GM21515 (cell line): ENCODE results near the gene CBX7.

Experiments
- ATAC-seq: cut with Tn5 transposase; IDR thresholded peaks from one replicate; pipeline ENCODE4 v1.9.1; 2021; ENCODE audit not compliant: unreplicated experiment

CBX7 gene

DNA sequence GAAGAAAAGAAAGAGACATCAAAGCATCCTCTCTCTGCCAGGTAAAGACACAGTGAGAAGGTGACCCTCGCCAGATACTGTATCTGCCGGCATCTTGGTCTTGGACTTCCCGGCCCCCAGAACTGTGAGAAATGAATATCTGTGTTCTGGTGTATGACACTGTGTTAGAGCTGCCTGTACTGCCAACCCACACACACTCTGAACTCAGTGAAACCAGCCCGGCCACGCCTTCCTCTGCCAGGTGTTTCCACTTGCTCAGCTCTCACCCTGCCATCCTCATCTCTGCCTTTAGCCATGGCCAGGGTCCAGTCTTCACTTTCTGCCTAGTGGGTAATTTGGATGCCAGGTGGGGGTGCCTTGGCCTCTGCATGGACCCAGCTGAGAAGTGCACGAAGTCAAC lies 24.0 kb downstream of the CBX7 start:
- ATAC-seq, result no peak

DNA sequence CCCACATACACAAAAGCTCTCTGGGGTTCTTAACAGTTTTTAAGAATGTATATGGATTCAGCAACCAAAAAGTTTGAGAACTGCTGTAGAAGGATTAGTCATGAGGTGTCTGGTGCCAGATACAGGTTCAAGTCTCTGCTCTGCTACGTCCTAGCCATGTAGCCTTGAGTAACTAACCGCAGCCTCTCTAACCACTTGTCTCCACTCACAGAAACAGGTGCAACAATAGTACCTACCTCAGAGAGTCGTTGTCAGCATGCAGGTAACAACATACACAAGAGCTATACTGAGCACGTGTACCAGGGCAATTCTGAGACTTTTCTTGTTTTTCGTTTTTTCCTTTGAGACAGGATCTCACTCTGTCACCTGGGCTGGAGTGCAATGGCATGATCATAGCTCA lies 26.9 kb downstream of the CBX7 start:
- ATAC-seq, result no peak

DNA sequence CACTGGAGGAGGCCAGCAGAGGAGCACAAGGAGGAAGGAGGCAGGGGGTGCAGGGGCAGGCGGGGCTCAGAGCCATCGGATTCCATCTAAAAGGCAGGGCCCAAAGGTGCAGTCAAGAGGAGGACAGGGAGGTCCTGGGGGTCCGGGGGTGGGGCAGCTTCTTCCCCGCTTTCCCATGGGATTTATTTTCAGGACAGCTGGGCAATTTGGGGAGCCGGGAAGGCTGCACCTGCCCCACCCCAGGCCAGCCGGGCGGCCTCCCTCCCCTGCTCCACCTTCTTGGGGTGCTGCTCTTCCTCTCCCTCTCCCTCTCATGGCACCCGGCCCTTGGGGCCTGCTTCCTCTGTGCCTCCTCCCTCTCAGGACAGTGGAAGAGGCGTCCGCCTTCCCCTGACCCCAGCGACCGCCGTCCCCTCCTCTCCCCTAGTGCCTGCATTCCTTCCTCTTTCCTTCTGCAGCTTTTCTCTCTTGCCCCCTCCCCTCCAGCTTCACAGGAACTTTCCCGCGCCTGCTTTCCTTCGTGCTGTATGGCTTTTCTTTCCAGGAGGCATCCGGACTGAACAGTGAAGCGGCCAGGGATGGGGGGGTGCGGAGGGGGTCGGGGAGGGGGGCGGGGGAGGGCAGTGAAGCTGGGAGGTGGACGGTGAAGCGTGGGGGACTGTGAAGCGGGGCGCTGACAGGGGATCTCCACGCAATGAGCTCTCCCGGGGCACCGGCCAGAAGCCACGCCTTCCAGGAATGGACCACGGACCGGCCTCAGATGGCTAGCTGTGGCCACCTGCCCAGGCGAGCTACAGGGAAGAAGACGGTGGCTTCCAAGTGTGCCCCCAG lies 28.5 kb downstream of the CBX7 start:
- no peak for ATAC-seq

DNA sequence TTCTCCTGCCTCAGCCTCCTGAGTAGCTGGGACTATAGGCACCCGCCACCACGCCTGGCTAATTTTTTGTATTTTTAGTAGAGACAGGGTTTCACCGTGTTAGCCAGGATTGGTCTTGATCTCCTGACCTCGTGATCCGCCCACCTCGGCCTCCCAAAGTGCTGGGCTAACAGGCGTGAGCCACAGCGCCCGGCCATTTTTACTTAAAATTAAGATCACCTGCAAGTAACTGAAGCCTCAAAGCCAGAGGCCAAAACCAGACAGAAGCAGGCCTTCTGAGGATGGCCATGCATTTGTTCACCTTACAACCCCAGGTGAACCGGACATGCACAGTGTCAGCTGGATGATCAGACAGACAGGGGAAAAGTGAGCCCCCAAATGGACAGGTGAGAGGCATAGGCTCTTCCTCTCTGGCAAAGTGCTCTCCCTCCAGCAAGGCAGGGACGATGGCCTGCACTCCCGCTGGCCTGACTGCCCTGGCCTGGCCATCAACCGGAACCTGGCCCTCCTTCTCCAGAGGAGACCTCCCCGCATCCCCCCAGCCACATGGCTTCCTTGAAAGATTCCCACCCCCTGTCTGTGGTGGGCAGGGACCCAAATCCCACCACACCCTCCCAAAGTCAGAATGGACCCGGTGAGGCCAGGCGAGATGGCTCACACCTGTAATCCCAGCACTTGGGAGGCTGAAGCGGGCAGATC lies 29.6 kb downstream of the CBX7 start:
- ATAC-seq, result no peak

DNA sequence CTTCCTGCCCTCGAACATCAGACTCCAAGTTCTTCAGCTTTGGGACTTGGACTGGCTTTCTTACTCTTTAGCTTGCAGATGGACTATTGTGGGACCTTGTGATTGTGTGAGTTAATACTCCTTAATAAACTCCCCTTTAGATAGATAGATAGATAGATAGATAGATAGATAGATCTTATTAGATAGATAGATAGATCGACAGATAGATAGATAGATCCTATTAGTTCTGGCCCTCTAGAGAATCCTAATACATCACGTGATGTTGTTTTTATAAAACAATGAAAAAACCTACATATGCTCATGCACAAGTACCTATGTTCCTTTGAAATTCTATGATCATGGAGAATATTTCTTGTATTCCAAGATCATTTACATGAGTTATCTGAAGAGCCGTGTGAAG lies 31.5 kb downstream of the CBX7 start:
- no peak for ATAC-seq

DNA sequence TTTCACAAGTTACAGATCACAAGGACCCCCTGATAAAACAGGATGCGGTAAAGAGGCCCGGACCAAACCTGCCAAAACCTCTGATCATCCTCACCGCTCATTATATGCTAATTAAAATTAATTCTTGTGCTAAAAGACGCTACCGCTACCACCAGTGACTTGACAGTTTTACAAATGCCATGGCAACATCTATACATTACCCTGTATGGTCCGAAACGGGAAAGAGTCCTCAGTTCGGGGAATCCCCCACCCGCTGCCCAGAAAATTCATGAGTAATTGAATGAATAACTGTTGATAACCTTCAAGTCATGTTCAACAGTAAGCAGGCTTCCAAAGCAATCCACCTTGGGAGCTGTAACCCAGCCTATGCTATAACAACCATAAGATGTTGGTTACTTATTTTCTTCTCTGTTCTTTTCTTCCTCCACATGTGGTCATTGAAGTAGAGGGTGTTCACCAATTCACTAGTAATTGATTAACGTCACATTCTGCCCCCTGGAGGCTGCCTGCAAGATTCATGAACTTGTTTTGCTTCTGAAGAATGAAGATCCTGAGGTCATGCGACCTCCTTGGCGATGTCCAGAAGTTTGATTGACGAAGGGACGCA lies 34.8 kb downstream of the CBX7 start:
- no peak for ATAC-seq

DNA sequence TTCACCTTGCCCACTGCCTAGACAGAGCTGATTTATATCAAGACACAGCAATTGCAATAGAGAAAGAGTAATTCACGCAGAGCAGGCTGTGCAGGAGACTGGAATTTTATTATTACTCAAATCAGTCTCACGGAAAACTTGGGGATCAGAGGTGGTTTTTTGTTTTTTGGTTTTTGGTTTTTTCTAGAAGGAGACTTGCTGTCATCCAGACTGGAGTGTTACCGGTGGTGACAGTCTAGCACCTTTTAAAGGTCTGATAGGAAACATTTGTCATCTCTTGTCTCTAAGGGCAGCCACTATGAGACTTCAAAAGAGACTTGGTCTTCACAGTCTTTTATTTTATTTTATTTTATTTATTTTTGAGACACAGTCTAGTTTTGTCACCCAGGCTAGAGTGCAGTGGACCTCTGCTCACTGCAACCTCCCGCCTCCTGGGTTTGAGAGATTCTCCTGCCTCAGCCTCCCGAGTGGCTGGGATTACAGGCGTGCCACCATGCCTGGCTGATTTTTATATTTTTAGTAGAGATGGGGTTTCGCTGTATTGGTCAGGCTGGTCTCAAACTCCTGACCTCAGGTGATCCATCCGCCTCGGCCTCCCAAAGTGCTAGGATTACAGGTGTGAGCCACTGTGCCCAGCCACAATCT lies 36.4 kb downstream of the CBX7 start:
- ATAC-seq, result no peak

DNA sequence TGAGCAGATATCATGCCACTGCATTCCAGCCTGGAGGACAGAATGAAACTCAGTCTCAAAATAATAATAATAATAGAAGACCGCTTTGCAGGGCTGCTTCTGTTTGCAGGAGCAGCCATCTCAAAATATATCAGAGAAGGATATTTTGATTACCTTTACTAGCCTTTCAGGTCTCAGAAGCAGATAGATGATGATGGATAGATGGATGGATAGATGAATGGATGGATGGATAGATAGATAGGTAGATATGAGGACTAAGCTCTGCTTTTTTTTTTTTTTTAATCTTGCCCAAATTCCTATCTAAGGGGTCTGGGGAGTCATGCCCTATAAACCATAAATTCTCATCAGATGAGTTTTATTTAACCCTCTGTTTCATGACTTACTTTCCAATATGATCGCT lies 36.9 kb downstream of the CBX7 start:
- ATAC-seq, result no peak

DNA sequence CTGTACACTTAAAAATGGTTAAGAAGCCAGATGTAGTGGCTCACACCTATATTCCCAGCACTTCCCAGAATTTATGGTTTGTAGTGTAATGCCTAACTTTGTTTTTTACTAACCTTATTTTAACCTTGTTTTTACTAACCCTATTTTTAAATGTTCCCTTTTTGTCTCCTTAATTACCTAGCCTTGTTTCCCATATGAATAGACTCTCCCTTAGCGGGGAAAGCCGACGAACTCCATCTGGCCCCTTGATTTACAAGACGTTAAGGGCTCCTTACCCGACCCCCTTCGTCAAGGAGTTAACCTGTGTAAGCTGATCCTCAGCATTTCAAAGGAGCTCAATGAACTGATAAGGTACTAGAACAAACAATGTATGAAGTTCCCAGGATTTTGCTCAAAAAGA lies 38.4 kb downstream of the CBX7 start:
- no peak for ATAC-seq

DNA sequence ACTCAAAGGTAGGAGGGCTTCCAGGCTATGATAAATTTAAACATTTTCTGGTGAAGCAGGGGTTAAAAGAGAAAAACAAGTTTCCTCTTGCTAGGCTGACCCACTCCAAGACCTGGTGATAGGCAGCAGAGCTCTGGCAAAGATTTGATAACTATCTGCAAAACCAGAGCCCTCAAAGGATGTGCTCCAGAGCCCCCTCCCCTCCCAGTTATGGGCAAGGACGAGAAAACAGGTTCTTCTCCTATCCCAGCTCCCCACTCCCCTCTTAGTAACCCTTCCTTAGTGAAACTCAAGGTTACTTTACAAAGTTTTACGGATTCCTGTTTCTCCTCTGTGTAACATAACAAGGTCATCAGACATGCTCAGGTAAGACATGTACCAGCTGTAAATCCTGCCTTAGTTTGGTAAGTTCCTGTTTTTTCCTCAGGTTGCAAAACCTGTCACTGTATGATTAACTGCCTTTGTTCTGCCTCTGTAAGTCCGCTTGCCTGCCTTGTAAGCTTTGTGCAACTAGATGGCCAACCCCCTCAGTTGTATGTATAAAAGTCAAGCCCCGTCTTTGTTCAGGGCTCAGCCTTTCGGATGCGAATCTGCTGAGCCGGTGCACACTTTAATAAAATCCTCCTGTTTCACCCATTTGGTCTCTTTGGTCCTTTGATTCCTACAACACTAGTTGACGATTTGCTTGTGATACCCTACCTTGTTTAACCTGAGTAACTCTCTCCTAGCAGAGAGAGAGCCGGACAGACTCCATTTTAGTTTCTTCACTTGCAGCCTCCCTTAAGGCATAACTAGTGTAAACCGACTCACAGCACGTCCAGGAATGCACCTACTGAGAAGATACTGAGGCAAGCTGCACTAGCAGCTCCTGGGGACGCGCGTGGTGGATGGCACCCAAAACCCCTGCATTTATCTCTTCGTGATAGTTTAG lies 41.6 kb downstream of the CBX7 start:
- ATAC-seq, result no peak

DNA sequence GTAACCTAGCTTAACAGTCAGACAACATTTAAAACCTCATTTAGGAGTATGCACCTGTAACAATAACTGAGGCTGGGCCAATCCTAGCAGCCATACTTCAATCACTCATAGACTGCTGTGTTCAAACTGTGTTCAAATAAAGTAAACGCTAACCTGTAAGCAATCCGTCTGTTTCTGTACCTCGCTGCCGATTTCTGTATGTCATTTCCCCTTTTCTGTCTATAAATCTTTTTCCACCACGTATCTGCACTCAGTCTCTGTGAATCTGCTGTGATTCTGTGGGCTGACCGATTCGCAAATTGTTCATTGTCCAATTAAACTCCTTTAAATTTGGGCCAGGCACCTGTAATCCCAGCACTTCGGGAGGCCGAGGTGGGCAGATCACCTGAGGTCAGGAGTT lies 43.1 kb downstream of the CBX7 start:
- no peak for ATAC-seq

DNA sequence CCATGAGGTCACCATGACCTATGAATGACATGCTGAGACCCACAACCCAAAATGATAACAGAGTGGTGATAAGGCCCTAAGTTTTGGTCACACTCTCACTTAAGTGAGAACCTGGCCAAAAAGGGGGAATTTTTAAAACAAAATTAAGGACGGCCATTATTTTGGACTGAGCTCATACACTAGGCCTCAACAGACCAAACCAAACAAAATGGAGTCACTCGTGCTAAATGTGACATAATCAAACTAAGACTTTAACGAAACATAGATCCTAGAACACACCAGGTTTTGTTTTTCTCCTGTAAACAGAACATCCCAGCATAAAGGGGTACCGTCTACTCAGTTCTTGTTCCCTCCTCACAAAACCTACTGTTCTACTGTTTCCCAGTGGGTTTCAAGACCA lies 44.0 kb downstream of the CBX7 start:
- ATAC-seq, result no peak

DNA sequence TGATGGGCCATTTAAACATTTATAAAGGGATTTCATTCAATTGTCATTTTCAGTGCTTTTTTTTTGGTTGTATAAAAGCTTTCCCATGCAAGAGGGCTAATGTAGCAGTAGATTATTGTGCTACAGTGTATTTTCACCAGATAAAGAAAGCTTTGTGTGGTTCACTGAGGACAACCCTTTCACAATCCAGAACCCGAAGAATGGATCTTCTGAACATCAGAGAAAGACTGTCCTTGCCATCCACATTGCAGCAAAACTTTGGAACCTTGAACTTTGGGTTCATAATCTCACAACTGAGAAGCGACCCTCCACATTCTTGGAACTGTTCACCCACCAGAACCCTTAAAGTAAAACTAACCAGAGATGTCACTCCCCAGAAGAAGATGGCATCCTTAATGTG lies 46.2 kb downstream of the CBX7 start:
- no peak for ATAC-seq

DNA sequence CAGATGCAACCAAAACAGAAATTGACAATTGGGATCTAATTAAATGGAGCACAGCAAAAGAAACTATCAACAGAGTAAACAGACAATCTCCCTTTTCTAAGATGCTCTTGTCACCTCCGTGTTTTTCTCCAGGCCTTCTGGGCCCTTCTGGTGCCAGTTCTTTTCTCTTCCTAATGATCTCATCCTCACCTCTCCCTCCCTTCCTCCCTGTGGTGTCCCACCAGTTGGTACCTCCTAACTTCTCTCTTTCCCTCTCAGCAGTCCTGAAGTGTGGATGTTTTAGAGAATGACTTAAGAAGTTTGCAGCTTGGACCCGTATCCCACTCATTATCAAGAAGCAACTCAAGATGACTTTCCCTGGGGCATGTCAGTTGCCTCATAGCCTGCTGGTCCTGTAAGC lies 49.0 kb downstream of the CBX7 start:
- ATAC-seq, result no peak

DNA sequence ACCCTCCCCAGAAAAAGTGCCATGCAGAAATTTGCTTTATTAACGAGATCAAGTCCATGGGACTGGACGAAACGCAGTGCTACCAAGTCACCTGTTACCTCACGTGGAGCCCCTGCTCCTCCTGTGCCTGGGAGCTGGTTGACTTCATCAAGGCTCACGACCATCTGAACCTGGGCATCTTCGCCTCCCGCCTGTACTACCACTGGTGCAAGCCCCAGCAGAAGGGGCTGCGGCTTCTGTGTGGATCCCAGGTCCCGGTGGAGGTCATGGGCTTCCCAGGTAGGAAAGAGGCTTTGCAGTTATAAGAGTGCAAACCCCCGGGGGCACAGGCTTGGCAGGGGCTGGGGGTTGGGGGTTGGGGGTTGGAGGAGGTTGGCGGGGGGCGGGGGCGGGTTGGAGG lies 51.3 kb downstream of the CBX7 start:
- no peak for ATAC-seq

DNA sequence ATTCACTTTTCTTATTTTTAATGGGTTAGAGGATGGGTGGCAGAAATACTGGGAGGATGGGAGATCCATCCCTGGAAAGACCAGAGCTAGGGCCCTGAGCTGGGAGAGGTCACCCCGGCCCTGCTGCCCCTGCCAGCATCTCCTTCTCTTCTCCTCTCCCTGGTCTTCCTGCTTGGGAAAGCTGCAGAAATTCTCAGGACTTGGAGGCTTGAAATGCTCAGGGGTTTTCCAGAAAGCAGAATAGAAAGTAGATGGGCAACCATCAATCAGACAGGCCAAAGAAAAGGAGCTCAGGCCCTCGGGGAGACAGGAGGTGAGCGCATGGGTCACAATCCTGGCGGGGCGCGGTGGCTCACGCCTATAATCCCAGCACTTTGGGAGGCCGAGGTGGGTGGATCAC lies 53.9 kb downstream of the CBX7 start:
- ATAC-seq, result no peak

DNA sequence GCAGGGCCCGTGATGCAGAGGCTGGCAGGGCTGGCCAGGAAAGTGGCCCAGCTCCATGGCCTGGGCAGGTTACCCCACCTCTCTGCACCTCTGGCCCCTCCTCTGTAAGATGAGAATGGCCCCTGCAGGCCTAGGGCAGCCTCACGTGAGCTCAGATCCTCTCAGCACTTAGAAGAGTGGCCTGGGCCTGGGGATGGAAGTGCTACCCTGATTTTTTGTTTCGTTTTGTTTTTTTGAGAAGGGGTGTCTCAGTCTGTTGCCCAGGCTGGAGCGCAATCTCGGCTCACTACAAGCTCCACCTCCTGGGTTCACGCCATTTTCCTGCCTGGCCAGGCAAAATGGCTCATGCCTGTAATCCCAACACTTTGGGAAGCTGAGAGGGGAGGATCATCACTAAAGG lies 54.5 kb downstream of the CBX7 start:
- no peak for ATAC-seq

DNA sequence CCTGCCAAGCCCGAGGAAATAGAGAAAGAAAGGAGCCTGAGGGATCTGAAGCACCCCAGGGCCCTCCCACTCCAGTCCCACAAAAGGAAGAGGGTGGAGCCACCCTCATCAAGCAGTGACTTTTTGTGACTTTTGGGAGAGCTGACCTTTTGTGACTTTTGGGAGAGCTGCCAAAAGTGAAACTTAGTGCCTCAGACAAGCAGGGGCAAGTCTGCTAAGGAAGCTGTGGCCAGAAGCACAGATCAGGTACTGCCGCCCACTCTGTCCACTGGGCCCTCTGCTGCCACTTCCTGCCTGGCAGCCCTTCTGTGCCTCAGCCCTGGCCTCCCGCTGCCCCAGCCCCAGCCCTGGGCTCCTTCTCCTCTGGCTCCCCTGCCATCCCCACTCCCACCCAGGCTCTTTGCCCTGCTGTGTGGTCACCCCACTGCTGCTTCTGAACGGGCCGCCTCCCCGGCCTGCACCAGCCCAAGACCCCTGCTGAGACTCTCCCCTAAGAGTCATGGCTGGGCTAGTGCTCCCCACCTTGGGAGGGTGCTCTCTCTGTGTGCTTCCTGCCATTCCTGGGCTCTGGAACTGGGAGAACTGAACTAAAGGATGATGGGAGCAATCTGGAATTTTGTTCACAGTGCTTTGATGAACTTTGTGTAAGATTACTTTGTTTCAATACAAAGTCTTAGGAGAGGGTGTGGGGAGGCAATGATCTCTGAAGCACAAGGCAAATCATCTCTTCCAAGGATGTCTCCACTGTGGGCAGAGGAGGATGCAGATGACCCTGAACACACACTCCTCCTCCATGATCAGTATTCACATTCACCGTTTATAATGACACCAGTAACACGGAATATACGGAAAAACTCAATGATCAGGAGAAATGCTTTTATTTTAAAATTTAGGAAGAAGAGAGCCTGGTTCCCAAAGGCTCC lies 55.1 kb downstream of the CBX7 start, which contains the start of gene APOBEC3H:
TSS of gene APOBEC3H (plus strand) at position 147 of the 923 bp plus-strand sequence. CDS start 3,035 bp downstream, outside the sequence.
- no peak for ATAC-seq

DNA sequence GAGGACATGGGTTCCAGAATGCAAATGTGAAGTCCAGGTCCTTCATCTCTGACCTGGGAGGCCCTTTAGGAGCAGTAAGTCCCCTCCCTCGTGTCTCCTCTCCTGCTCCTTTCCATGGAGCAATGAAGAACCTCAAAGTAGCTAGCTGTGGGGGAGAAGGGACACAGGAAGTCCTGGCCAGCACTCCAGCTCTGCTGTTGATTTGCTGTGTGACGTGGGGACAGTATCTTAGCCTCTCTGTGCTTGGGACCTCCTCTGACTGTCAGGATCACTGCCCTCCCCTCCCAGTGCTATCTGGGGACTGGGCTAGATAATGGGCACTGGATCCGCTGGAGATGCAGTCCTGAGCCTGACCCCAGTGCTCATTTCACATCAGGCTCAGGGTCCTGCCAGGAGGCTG lies 56.5 kb downstream of the CBX7 start:
- no peak for ATAC-seq
